Nephron progenitor cell (in vitro differentiated cells): ENCODE data around the gene FBXO21.

Source experiments
- DNase-seq: peaks from one replicate; pipeline ENCODE4 v3.0.0; 2021
- H3K27ac Mint-ChIP-seq: 2 replicates; pipeline ENCODE4 v1.8.0; 2021; ENCODE audit warnings: mild to moderate bottlenecking, moderate library complexity, mixed read lengths
- H3K27me3 Mint-ChIP-seq: 2 replicates; pipeline ENCODE4 v1.8.0; 2021; ENCODE audit warnings: mild to moderate bottlenecking, low read depth, mixed read lengths; ENCODE audit not compliant: poor library complexity
- H3K36me3 Mint-ChIP-seq: 2 replicates; pipeline ENCODE4 v1.8.0; 2021; ENCODE audit warnings: low read depth, mixed read lengths
- H3K4me1 Mint-ChIP-seq: 2 replicates; pipeline ENCODE4 v1.8.0; 2021; ENCODE audit warnings: mixed read lengths
- H3K4me3 Mint-ChIP-seq: 2 replicates; pipeline ENCODE4 v1.8.0; 2021; ENCODE audit warnings: mild to moderate bottlenecking, moderate library complexity, mixed read lengths
- H3K9me3 Mint-ChIP-seq: 2 replicates; pipeline ENCODE4 v1.8.0; 2021; ENCODE audit warnings: mild to moderate bottlenecking, moderate library complexity, mixed read lengths
- TF ChIP-seq, protein P1 (sequence below): fragments of 200-600 bp; sonication (generic); IDR thresholded peaks from 2 replicates; pipeline ENCODE4 v1.5.0; 2021; ENCODE audit warnings: antibody characterized with exemption

FBXO21 gene

DNA sequence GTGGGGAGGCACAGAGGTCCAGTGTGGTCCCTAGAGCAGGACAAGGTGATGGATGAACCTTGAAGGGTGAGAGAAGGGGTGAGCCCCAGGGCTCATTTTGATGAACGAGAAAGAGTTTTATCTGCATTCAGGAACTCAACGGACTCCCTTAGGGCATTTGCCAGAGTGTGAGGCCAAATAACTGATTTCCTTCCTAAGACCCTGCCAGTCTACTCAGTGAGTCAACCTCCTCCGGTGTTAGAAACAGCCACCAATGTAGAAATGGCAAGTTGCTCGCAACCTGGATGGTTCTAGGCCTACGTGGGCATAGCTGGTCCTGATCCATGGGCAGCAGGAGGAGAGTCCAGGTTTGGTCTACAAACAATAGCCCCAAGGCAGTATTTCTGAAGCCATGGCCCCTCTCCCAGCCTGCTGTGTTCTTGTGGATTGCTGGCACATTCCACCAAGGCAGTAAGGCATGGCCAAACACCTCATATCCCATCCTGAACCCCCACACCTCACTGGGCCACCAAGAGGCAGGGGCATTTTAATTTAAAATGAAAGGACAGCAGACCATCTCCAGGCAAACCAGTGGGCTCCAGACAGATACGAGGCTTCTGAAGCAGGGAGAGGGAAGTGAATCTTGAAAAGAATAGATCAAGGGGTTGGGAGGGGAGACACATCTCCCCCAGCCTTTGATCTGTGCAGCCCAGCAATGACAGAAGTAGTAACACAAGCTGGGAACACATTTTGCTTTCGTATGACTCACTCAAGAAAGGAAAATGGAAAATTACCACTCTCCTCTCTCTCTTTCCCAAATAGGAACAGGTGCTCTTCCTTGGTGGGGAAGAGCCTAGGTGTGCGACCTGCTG is 65.6 kb downstream of the FBXO21 start:
- Mint-ChIP-seq H3K4me3 (no peak overlapping the region), H3K4me1 (peaks cover 31% of the 10 kb centered on the region), H3K27me3 (peaks cover 3% of the 10 kb centered on the region), H3K36me3 (no peaks in the 10 kb centered on the region), H3K9me3 (peaks cover 10% of the 10 kb centered on the region), H3K27ac (no peak overlapping the region)
- TF ChIP-seq, protein P1, sequence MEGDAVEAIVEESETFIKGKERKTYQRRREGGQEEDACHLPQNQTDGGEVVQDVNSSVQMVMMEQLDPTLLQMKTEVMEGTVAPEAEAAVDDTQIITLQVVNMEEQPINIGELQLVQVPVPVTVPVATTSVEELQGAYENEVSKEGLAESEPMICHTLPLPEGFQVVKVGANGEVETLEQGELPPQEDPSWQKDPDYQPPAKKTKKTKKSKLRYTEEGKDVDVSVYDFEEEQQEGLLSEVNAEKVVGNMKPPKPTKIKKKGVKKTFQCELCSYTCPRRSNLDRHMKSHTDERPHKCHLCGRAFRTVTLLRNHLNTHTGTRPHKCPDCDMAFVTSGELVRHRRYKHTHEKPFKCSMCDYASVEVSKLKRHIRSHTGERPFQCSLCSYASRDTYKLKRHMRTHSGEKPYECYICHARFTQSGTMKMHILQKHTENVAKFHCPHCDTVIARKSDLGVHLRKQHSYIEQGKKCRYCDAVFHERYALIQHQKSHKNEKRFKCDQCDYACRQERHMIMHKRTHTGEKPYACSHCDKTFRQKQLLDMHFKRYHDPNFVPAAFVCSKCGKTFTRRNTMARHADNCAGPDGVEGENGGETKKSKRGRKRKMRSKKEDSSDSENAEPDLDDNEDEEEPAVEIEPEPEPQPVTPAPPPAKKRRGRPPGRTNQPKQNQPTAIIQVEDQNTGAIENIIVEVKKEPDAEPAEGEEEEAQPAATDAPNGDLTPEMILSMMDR: no peak
- DNase-seq: no peak

DNA sequence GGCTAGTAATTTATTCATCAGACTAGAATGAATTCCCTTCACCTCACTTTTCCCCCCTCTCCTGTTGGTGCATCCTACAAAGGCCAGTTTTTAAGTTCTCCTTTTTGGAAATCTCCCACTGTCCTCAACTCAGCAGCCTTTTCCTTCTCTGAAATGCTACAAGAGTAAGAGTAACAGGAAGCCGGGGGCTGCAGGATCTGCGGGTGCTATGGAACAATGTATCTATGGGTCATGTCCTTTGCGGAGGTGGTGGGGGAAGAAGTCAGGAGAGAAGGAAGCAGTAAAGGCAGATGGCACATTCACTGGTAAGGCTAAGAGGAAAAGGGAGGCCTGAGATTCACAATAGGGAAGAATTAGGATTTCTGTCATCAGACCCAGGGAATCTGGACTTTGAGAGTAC is 68.8 kb downstream of the FBXO21 start:
- H3K27me3 Mint-ChIP-seq: peaks cover 3% of the 10 kb centered on the region
- DNase-seq: no peak
- no peaks in the 10 kb centered on the region for H3K9me3 Mint-ChIP-seq
- TF ChIP-seq, protein P1: no peak
- H3K36me3 Mint-ChIP-seq: no peaks in the 10 kb centered on the region
- peaks cover 30% of the 10 kb centered on the region for H3K4me1 Mint-ChIP-seq
- H3K27ac Mint-ChIP-seq: peak overlapping the region; percentile 3
- H3K4me3 Mint-ChIP-seq: no peak overlapping the region

DNA sequence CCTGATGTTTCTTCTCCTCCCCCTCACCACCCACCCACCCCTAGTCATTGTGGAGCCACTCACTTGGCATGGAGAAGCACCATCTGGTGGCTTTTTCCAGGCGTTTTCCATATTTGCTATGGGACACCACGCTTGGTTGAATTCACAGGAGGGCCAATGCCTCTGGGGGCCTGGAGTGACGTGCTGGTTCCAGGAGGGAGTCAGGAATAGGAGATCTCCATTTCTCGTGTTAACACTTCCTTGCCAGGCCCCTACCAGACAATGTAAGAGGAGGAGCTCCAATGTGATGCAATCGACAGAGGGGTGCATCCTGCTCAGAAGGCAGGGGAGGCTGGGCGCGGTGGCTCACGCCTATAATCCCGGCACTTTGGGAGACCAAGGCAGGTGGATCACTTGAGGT is 69.5 kb downstream of the FBXO21 start:
- no peak overlapping the region for H3K4me3 Mint-ChIP-seq
- H3K27ac Mint-ChIP-seq: no peak overlapping the region
- peaks cover 3% of the 10 kb centered on the region for H3K27me3 Mint-ChIP-seq
- no peaks in the 10 kb centered on the region for H3K9me3 Mint-ChIP-seq
- H3K36me3 Mint-ChIP-seq: no peaks in the 10 kb centered on the region
- no peak for DNase-seq
- TF ChIP-seq, protein P1: no peak
- H3K4me1 Mint-ChIP-seq: peaks cover 28% of the 10 kb centered on the region

DNA sequence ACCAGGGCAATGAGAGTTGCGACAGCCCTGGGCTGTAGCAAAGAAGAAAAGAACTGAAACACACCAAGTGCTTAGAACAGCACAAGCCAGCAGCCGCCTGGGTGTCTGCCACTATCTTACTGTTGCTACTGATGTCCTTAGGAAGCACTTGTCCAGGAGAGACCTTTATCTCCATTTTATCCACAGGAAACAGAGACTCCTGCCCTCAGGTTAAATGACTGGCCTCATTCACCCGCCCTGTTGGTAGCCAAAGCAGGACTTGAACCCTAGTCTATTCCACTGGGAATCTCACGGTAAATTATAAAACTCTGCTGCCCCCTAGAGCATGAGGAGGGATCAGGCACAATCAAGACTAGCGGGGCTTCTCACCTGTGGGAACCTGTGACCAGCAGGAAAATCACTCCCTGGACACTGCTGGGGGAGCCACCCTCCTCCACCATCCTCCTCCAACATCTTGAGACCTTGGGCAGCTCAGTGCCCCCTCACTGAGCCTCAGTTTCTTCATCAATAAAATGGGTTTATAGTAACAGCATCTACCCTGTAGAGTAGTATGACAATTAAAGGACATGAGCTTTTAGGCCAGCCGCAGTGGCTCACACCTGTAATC is 70.6 kb downstream of the FBXO21 start:
- H3K4me3 Mint-ChIP-seq: no peak overlapping the region
- H3K36me3 Mint-ChIP-seq: no peaks in the 10 kb centered on the region
- peak; percentile 34 for DNase-seq
- H3K27me3 Mint-ChIP-seq: peaks cover 6% of the 10 kb centered on the region
- no peaks in the 10 kb centered on the region for H3K9me3 Mint-ChIP-seq
- no peak overlapping the region for H3K27ac Mint-ChIP-seq
- peaks cover 18% of the 10 kb centered on the region for H3K4me1 Mint-ChIP-seq
- TF ChIP-seq, protein P1: peak; percentile 66

DNA sequence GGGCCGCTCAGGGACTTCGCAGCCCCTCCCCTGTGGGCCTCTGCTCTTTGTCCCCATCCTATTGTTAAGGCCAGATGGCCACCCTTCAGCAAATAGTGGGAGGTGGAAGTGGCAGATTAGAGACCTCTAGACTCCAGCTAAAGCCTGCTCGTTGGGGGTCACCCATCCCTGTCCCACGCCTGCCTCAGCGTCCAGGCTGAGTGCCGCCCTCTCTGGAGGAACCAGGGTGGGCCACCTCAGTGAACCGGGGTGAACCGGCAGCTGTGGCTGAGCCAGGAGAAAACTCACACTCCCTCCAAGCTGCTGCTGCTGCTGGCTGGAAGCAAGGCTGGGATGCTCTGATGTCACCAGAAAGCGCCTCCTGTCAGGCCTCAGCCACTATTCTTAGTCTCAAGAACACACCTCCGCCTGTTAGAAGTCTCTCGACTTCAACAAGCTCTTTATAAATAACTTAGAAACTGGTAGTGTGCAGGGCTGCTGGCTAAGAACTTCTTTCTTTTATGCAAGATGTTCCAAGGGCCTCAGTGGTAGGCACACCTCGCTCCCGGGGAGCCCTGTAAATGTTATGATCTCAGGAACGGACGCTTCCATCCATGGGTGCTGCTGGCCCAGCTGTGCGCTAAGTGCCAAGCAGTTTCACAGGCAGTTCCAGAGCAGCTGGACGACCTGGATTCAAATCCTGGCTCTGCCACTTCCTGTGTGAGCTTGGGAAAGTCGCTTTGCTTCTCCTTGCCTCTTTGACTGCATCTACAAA is 71.3 kb downstream of the FBXO21 start:
- peaks cover 12% of the 10 kb centered on the region for H3K4me1 Mint-ChIP-seq
- TF ChIP-seq, protein P1: no peak
- H3K9me3 Mint-ChIP-seq: no peaks in the 10 kb centered on the region
- H3K27me3 Mint-ChIP-seq: peaks cover 8% of the 10 kb centered on the region
- no peak for DNase-seq
- H3K4me3 Mint-ChIP-seq: no peak overlapping the region
- H3K36me3 Mint-ChIP-seq: no peaks in the 10 kb centered on the region
- no peak overlapping the region for H3K27ac Mint-ChIP-seq
